Small intestine (tissue), 7 donors: Measurements from ENCODE around the gene PSAP. TPM values are rescaled to one million over a fixed set of nuclear protein-coding genes. Genes with fewer than 3 reads are reported as not detected.

Experiments
- DNase-seq, 2 donors: peaks; one replicate each; pipeline versions ENCODE4 v3.0.0 to v3.0.0-alpha.2; 2013
- FAIRE-seq: peaks from 2 replicates; lab custom pipeline; 2012; peaks lifted over from hg19 to GRCh38; lab: Jason Lieb, UNC
- H3K27ac ChIP-seq, 3 donors: one replicate each; pipeline ENCODE4 v1.5.1; 2013; ENCODE audit warnings: low read length in 2 of 3, mild to moderate bottlenecking in 2 of 3, control low read depth in 1 of 3, inconsistent platforms in 1 of 3, low read depth in 1 of 3, moderate library complexity in 1 of 3
- H3K27me3 ChIP-seq, 3 donors: one replicate each; pipeline ENCODE4 v1.6.1; 2013; ENCODE audit warnings: low read length in 3 of 3, inconsistent platforms in 1 of 3; ENCODE audit not compliant: control insufficient read depth in 3 of 3, insufficient read depth in 3 of 3
- H3K36me3 ChIP-seq, 3 donors: one replicate each; pipeline ENCODE4 v1.6.1; 2013; ENCODE audit warnings: low read length in 3 of 3, inconsistent platforms in 1 of 3, low read depth in 1 of 3, mild to moderate bottlenecking in 1 of 3, moderate library complexity in 1 of 3; ENCODE audit not compliant: control insufficient read depth in 3 of 3, insufficient read depth in 2 of 3
- H3K4me1 ChIP-seq, 3 donors: one replicate each; pipeline ENCODE4 v1.6.1; 2013; ENCODE audit warnings: low read length in 2 of 3, inconsistent platforms in 1 of 3, low read depth in 1 of 3, mild to moderate bottlenecking in 1 of 3, moderate library complexity in 1 of 3; ENCODE audit not compliant: control insufficient read depth in 3 of 3, insufficient read depth in 2 of 3
- H3K4me3 ChIP-seq, 3 donors: one replicate each; pipeline ENCODE4 v1.5.1; 2013; ENCODE audit warnings: low read length in 3 of 3, control low read depth in 1 of 3, inconsistent platforms in 1 of 3, low read depth in 1 of 3, mild to moderate bottlenecking in 1 of 3, moderate library complexity in 1 of 3
- H3K9me3 ChIP-seq, 2 donors: one replicate each; pipeline ENCODE4 v1.6.1; 2013; ENCODE audit warnings: low read depth in 1 of 2, low read length in 1 of 2; ENCODE audit not compliant: control insufficient read depth in 2 of 2, insufficient read depth in 1 of 2
- WGBS, 3 donors: extraction: QIAGEN DNeasy Blood & Tissue Kit; methylation state at CpG; one replicate each; pipeline ENCODE4 v1.1.7; 2013; 5-methylcytosine and 5-hydroxymethylcytosine counted together
- polyA plus RNA-seq, 4 donors: library from polyadenylated mRNA; stranded (reverse) in 3 of 4; unstranded in 1 of 4; fragments of 200-250 nt in 3 of 4; fragments of 120-200 nt in 1 of 4; gene quantifications; one replicate each; pipeline versions ENCODE4 v1.2.1 to v1.2.3, GENCODE V29; 2013
- donor health status: healthy with polysubstance abuse.
- donor health status: control.
- donor health status: control.
- donor health status: Bipolar disorder and iron deficiency.
- donor health status: healthy.

PSAP gene
- polyA plus RNA-seq, 4 donors: 149 to 603 (median 311) TPM

- FAIRE-seq: no peak
- H3K36me3 ChIP-seq: peaks cover 0 to 24% (median 0%) of the 10 kb centered on the region in 3 donors
- peak overlapping the region; percentile 84 to 98 (median 90) for H3K4me3 ChIP-seq
- peak overlapping the region; percentile 63 to 98 (median 79) for H3K27ac ChIP-seq
- H3K27me3 ChIP-seq: no peaks in the 10 kb centered on the region
- H3K4me1 ChIP-seq: peaks cover 14 to 68% (median 27%) of the 10 kb centered on the region in 3 donors
- DNase-seq: peak; percentile 65 to 80
- WGBS, 3 donors: 3 to 23% (median 10%) methylated on average over 2 of the region's 2 CpGs
- no peaks in the 10 kb centered on the region for H3K9me3 ChIP-seq
Observed at GRCh38 chr10:71771821-71772617, 79.0 kb downstream of the PSAP start.

- no peak for DNase-seq
- FAIRE-seq: no peak
- Histone ChIP-seq H3K36me3 (peaks cover 0 to 24% (median 0%) of the 10 kb centered on the region in 3 donors), H3K4me3 (peak overlapping the region in 1 of 3 donors; percentile 98), H3K27ac (peak overlapping the region in 2 of 3 donors; percentile 79 to 98), H3K4me1 (peaks cover 16 to 76% (median 27%) of the 10 kb centered on the region in 3 donors), H3K27me3 (no peaks in the 10 kb centered on the region), H3K9me3 (no peaks in the 10 kb centered on the region)
- 21 to 40% (median 26%) methylated on average over 2 of the region's 2 CpGs for WGBS, 3 donors
Observed at GRCh38 chr10:71771204-71771603, 79.8 kb downstream of the PSAP start.

DNA sequence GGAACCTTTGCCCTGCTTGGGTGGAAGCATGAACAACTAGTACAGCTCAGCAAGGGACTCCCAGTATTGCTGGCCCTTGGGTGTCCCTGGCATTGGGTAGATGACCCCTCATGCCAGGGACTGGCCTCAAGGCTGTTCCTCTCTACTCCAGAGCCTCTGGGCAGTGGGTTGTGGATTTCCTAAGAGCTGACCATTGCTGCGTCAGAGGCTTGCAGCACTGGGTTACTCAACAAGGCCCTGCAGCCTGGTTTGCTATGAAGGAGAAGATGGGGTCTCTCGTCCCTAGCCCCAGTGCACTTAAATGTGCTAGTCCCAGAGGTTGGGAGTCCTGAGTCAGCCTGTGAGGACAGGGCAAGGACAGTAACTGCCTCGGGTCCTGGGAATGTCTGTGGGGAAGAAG, 80.3 kb downstream of the PSAP start:
- Histone ChIP-seq H3K9me3 (no peaks in the 10 kb centered on the region), H3K36me3 (peaks cover 0 to 25% (median 0%) of the 10 kb centered on the region in 3 donors), H3K27me3 (no peaks in the 10 kb centered on the region), H3K4me3 (peak overlapping the region in 1 of 3 donors; percentile 98), H3K4me1 (peaks cover 17 to 80% (median 29%) of the 10 kb centered on the region in 3 donors), H3K27ac (peak overlapping the region in 2 of 3 donors; percentile 79 to 98)
- DNase-seq (no peak), FAIRE-seq (no peak)
- WGBS, 3 donors: 80 to 86% (median 80%) methylated on average over 3 of the region's 3 CpGs

- H3K4me1 ChIP-seq: peaks cover 17 to 86% (median 29%) of the 10 kb centered on the region in 3 donors
- H3K27me3 ChIP-seq: no peaks in the 10 kb centered on the region
- no peaks in the 10 kb centered on the region for H3K9me3 ChIP-seq
- no peak for DNase-seq
- peaks cover 0 to 31% (median 0%) of the 10 kb centered on the region in 3 donors for H3K36me3 ChIP-seq
- peak overlapping the region; percentile 79 to 98 (median 96) for H3K27ac ChIP-seq
- 91 to 97% (median 93%) methylated on average over 3 of the region's 3 CpGs for WGBS, 3 donors
- FAIRE-seq: no peak
- no peak overlapping the region for H3K4me3 ChIP-seq
Observed at GRCh38 chr10:71770255-71770654, 80.8 kb downstream of the PSAP start.

GRCh38 chr10:71769279-71769823, 81.7 kb downstream of the PSAP start:
- H3K4me3 ChIP-seq: no peak overlapping the region
- FAIRE-seq (no peak), DNase-seq (peak in 1 of 2 donors; percentile 71)
- 21 to 31% (median 23%) methylated on average over 5 of the region's 5 CpGs for WGBS, 3 donors
- H3K27ac ChIP-seq: peak overlapping the region; percentile 79 to 98 (median 96)
- no peaks in the 10 kb centered on the region for H3K27me3 ChIP-seq
- peaks cover 0 to 40% (median 0%) of the 10 kb centered on the region in 3 donors for H3K36me3 ChIP-seq
- no peaks in the 10 kb centered on the region for H3K9me3 ChIP-seq
- H3K4me1 ChIP-seq: peaks cover 19 to 90% (median 32%) of the 10 kb centered on the region in 3 donors

- Histone ChIP-seq H3K4me1 (peaks cover 19 to 79% (median 32%) of the 10 kb centered on the region in 3 donors), H3K27me3 (no peaks in the 10 kb centered on the region), H3K9me3 (no peaks in the 10 kb centered on the region), H3K36me3 (peaks cover 0 to 46% (median 0%) of the 10 kb centered on the region in 3 donors), H3K27ac (peak overlapping the region; percentile 87 to 94 (median 93)), H3K4me3 (no peak overlapping the region)
- FAIRE-seq (no peak), DNase-seq (peak in 1 of 2 donors; percentile 89)
- 17 to 32% (median 23%) methylated on average over 10 of the region's 10 CpGs for WGBS, 3 donors
Observed at GRCh38 chr10:71767420-71768035, 83.5 kb downstream of the PSAP start.

GRCh38 chr10:71766717-71767419, 84.2 kb downstream of the PSAP start:
- Histone ChIP-seq H3K27ac (peak overlapping the region; percentile 87 to 94 (median 93)), H3K27me3 (no peaks in the 10 kb centered on the region), H3K9me3 (no peaks in the 10 kb centered on the region), H3K4me1 (peaks cover 18 to 77% (median 32%) of the 10 kb centered on the region in 3 donors), H3K4me3 (no peak overlapping the region), H3K36me3 (peaks cover 0 to 47% (median 0%) of the 10 kb centered on the region in 3 donors)
- no peak for FAIRE-seq
- peak; percentile 97 to 100 for DNase-seq
- WGBS, 3 donors: 19 to 24% (median 20%) methylated on average over 10 of the region's 10 CpGs
